H7 (cell line): ENCODE measurements around the gene NPAS2. TPM values are rescaled to one million over a fixed set of nuclear protein-coding genes. Genes with fewer than 3 reads are reported as not detected.

Experiments
- DNase-seq: peaks from one replicate; pipeline ENCODE4 v3.0.0; 2012
- H3K27me3 ChIP-seq: 2 replicates; pipeline ENCODE4 v1.6.0; 2011; ENCODE audit warnings: mild to moderate bottlenecking, low read length; ENCODE audit not compliant: control insufficient read depth, insufficient read depth
- H3K36me3 ChIP-seq: replicated peaks from 2 replicates; pipeline ENCODE4 v1.5.1; 2011; ENCODE audit warnings: low read length; ENCODE audit not compliant: control insufficient read depth, insufficient read depth
- H3K4me3 ChIP-seq: 2 replicates; pipeline ENCODE4 v1.5.1; 2011; ENCODE audit warnings: low read depth, mild to moderate bottlenecking, control low read depth, low read length, moderate library complexity; ENCODE audit not compliant: insufficient read depth
- total RNA-seq: library from RNA; depleted of rRNA; stranded (reverse); fragments of >200 nt; shearing (Covaris generic); gene quantifications from 2 replicates; pipeline ENCODE4 v1.2.3, GENCODE V29; 2014

NPAS2 gene
- total RNA-seq, 1 experiment from 2014 or later, result 0.42 TPM

GRCh38 chr2:100983201-100983600 lies 163.3 kb downstream of the NPAS2 start:
- Histone ChIP-seq H3K36me3 (no peaks in the 10 kb centered on the region), H3K27me3 (no peaks in the 10 kb centered on the region; the same call in 1 of the 2 replicates), H3K4me3 (no peak overlapping the region)
- no peak for DNase-seq

DNA sequence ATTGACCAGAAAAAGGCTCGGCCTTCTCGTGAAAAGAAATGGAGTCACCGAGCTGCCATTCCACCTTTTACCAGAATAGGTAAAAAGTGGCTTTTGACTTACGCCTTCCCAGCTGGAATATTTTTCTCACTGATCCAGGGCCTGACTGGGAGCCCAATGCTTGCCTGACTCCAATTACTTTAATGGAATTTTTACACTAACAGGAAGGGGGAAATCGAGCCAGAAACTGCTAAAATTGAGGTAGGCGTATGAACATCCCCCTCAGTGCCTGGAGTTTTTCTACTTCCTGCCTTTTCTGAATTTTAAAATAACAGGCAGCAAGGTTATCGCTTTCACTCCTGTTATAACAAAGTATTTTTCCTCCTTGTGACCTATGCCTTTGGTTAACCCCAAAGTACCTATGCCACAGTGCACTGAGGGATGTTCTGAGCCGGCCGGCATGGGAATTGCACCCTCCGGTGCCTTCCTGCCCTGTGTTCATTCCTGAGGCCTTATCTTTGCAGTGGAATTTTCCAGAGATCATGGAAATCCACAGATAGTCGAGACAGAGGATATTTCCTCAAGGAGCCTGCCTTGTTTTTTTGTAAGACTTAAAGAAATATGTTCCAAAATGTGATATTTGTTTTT lies 163.9 kb downstream of the NPAS2 start:
- no peak for DNase-seq
- H3K4me3 ChIP-seq, result no peak overlapping the region
- no peaks in the 10 kb centered on the region for H3K36me3 ChIP-seq
- H3K27me3 ChIP-seq, result no peaks in the 10 kb centered on the region; the same call in 1 of the 2 replicates

DNA sequence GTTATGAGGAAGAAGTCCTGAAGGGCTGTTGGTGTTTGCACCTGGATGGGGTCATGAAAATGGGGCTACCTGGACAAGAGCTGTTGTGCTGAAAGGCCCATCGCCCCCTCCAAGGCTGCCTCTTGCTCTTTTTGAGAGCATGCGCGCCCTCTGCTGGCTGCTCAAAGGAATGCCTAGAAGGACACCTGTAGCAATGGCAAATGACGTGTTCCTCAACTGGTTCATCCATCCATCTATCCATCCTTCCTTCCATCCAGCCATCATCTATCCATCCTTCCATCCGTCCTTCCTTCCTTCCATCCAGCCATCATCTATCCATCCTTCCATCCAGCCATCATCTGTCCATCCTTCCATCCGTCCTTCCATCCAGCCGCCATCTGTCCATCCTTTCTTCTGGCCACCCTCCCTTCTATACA lies 165.0 kb downstream of the NPAS2 start:
- Histone ChIP-seq H3K36me3 (no peaks in the 10 kb centered on the region), H3K4me3 (no peak overlapping the region), H3K27me3 (no peaks in the 10 kb centered on the region; the same call in 1 of the 2 replicates)
- peak; percentile 91 for DNase-seq

- DNase-seq, result no peak
- H3K27me3 ChIP-seq, result no peaks in the 10 kb centered on the region; the same call in 1 of the 2 replicates
- H3K36me3 ChIP-seq, result no peaks in the 10 kb centered on the region
- no peak overlapping the region for H3K4me3 ChIP-seq
Observed at GRCh38 chr2:100986157-100986556, 166.2 kb downstream of the NPAS2 start.

DNA sequence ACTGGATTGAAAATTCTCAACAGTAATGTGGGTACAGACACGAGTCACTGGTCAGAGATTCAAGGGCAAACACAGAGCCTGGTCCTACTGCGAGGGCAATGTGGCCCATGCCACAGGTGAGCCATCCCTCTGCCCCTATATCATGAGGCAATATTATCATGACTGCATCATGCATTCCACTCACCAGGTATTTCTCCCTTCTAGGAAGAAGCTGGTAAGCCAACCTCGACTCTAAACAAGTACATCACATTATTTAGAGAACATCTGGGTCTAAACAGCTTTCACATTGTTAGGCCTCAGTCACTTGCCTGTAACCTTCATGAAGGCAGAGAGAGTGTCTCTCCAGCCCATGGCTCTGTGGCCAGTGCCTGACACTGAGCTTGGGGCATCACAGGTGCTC lies 167.6 kb downstream of the NPAS2 start:
- no peaks in the 10 kb centered on the region; the same call in 1 of the 2 replicates for H3K27me3 ChIP-seq
- DNase-seq, result no peak

GRCh38 chr2:100987974-100988373 lies 168.0 kb downstream of the NPAS2 start:
- no peak for DNase-seq
- H3K36me3 ChIP-seq, result no peaks in the 10 kb centered on the region
- H3K27me3 ChIP-seq, result no peaks in the 10 kb centered on the region; the same call in 1 of the 2 replicates
- no peak overlapping the region for H3K4me3 ChIP-seq

More for the DNA sequence above, 167.6 kb downstream of the NPAS2 start:
- Histone ChIP-seq H3K4me3 (no peak overlapping the region), H3K36me3 (no peaks in the 10 kb centered on the region)

GRCh38 chr2:100988630-100989417 lies 168.9 kb downstream of the NPAS2 start:
- Histone ChIP-seq H3K4me3 (no peak overlapping the region), H3K36me3 (no peaks in the 10 kb centered on the region)
- DNase-seq, result no peak

GRCh38 chr2:100989666-100990065 lies 169.7 kb downstream of the NPAS2 start:
- H3K27me3 ChIP-seq, result no peaks in the 10 kb centered on the region; the same call in 1 of the 2 replicates
- no peak overlapping the region for H3K4me3 ChIP-seq
- no peaks in the 10 kb centered on the region for H3K36me3 ChIP-seq
- no peak for DNase-seq

More at GRCh38 chr2:100988630-100989417, 168.9 kb downstream of the NPAS2 start:
- no peaks in the 10 kb centered on the region; the same call in 1 of the 2 replicates for H3K27me3 ChIP-seq

- no peaks in the 10 kb centered on the region; the same call in 1 of the 2 replicates for H3K27me3 ChIP-seq
- H3K4me3 ChIP-seq, result no peak overlapping the region
- no peak for DNase-seq
- no peaks in the 10 kb centered on the region for H3K36me3 ChIP-seq
Observed at GRCh38 chr2:100990166-100990565, 170.2 kb downstream of the NPAS2 start.

DNA sequence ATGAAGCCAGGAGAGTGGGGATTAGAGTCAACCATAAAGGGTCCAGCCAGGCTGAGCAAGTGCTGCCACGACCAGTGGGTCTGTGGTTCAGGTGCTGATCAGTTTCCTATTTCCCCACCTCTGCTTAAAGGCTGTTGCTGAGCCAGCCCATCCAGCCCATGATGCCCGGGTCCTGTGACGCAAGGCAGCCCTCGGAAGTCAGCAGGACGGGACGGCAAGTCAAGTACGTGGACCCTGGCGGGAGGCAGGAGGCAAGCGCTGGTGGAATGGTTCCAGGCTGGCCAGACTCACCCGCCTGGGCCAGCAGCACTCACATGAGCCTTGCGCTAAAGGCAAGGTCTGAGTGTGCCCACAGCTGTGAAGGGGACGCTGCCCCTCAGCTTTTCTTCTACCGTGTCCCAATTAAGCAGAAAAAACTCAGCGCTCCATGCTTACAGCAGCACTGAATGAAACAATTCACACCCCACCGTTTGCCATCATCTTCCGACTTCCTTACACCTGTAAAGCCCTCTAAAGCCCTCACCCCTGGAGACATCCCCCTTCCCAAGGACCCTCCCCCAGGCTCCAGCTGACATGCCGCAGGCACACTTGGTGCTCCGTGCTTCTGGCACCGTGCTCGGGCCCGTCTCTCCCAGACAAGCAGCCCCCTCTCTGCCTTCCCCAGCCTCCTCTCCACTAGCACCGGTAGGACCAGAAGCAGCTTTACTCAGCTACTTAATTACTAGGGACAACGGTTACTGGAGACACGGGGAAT lies 170.9 kb downstream of the NPAS2 start:
- no peaks in the 10 kb centered on the region for H3K36me3 ChIP-seq
- no peak overlapping the region for H3K4me3 ChIP-seq
- no peaks in the 10 kb centered on the region for H3K27me3 ChIP-seq
- DNase-seq, result no peak

DNA sequence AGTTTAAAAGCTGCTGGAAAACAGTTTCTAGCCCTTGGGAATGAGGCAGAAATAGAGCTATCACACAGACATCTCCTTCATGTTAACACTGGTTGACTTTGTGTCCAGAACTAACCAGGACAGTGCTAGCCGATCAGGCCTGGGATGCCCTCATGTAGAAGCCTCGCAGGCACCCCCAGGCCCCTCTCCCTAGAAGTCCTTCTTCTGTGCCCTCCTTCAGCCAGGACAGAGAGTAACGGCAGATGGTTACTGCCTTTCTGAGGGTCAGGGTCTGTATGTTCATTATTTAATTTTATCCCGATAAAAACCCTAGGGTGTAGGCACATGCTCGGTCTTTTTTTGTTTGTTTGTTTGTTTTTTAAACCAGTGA lies 171.4 kb downstream of the NPAS2 start:
- no peak overlapping the region for H3K4me3 ChIP-seq
- no peak for DNase-seq
- H3K36me3 ChIP-seq, result no peaks in the 10 kb centered on the region
- no peaks in the 10 kb centered on the region for H3K27me3 ChIP-seq

DNA sequence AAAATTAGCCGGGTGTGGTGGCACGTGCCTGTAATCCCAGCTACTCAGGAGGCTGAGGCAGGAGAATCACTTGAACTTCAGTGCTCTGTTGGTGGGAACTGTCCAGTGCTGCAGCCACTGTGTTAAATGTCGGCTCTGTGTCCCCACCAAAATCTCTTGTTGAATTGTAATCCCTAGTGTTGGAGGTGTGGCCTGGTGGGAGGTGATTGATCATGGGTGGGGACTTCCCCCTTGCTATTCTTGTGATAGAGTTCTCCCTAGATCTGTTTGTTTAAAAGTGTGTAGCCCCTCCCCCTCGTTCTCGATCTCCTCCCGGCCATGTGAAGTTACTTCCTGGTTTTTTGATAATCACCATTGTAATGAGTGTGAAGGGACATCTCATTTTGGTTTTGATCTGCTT lies 172.3 kb downstream of the NPAS2 start:
- DNase-seq, result no peak
- no peaks in the 10 kb centered on the region for H3K27me3 ChIP-seq
- no peak overlapping the region for H3K4me3 ChIP-seq
- no peaks in the 10 kb centered on the region for H3K36me3 ChIP-seq

DNA sequence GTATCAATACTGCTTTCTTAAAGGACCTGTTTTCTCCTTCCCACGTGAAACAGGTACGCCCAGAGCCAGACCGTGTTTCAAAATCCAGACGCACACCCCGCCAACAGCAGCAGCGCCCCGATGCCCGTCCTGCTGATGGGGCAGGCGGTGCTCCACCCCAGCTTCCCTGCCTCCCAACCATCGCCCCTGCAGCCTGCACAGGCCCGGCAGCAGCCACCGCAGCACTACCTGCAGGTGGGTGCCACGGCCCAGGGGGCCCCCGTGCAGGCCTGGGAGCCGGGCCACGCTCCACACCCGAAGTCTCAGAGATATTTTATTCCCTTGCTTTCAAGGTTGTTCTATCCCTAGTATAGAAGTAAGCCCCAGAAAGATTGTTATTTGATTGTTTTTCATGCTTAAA lies 173.4 kb downstream of the NPAS2 start:
- no peaks in the 10 kb centered on the region for H3K27me3 ChIP-seq
- DNase-seq, result no peak
- no peak overlapping the region for H3K4me3 ChIP-seq
- no peaks in the 10 kb centered on the region for H3K36me3 ChIP-seq

- Histone ChIP-seq H3K27me3 (no peaks in the 10 kb centered on the region), H3K36me3 (no peaks in the 10 kb centered on the region), H3K4me3 (no peak overlapping the region)
- peak; percentile 29 for DNase-seq
Observed at GRCh38 chr2:100995309-100996075, 175.6 kb downstream of the NPAS2 start.
